Left renal pelvis (tissue), 4 donors: ENCODE results near the gene SARS1. TPM values are rescaled to one million over a fixed set of nuclear protein-coding genes. Genes with fewer than 3 reads are reported as not detected.

Experiments
- DNase-seq, 4 donors: peaks; one replicate each; pipeline ENCODE4 v3.0.0-alpha.2; 2013; ENCODE audit warnings: low read depth in 4 of 4, low spot score in 3 of 4
- polyA plus RNA-seq, 4 donors: library from polyadenylated mRNA; unstranded; fragments of 120-200 nt; gene quantifications; one replicate each; pipeline ENCODE4 v1.2.1, GENCODE V29; 2013; ENCODE audit not compliant: insufficient read length in 4 of 4

The SARS1 gene
- polyA plus RNA-seq, 4 donors = 107 to 149 (median 132) TPM

GRCh38 chr1:109248444-109248796, 34.7 kb downstream of the SARS1 start:
- DNase-seq = no peak

- no peak for DNase-seq
Measured at GRCh38 chr1:109248797-109249629, 35.3 kb downstream of the SARS1 start, which contains the start of gene CELSR2. TSS of gene CELSR2 (plus strand) at chr1:109249539. CDS start at chr1:109250080, 541 bp downstream.

GRCh38 chr1:109249654-109250401, 36.1 kb downstream of the SARS1 start:
- no peak for DNase-seq

GRCh38 chr1:109250454-109251276, 36.9 kb downstream of the SARS1 start:
- no peak for DNase-seq

GRCh38 chr1:109251277-109252166, 37.8 kb downstream of the SARS1 start:
- no peak for DNase-seq

- DNase-seq = no peak
Measured at GRCh38 chr1:109252167-109252892, 38.6 kb downstream of the SARS1 start.

GRCh38 chr1:109252893-109253802, 39.4 kb downstream of the SARS1 start:
- no peak for DNase-seq

- no peak for DNase-seq
Measured at GRCh38 chr1:109253803-109254620, 40.3 kb downstream of the SARS1 start.

GRCh38 chr1:109254621-109255096, 40.9 kb downstream of the SARS1 start:
- DNase-seq = no peak

- no peak for DNase-seq
Measured at GRCh38 chr1:109255097-109255651, 41.5 kb downstream of the SARS1 start.

GRCh38 chr1:109255678-109256077, 42.0 kb downstream of the SARS1 start:
- DNase-seq = no peak

- no peak for DNase-seq
Measured at GRCh38 chr1:109256085-109256484, 42.4 kb downstream of the SARS1 start.

GRCh38 chr1:109256971-109257681, 43.4 kb downstream of the SARS1 start:
- DNase-seq = no peak

- no peak for DNase-seq
Measured at GRCh38 chr1:109257682-109258421, 44.1 kb downstream of the SARS1 start.
